Measurements from ENCODE around the gene UBD. TPM values are rescaled to one million over a fixed set of nuclear protein-coding genes. Genes with fewer than 3 reads are reported as not detected.

UBD gene
- 0.44 TPM for polyA plus RNA-seq (2013, experiment 1 of 2)
- not detected for polyA plus RNA-seq (2013, experiment 2 of 2)

- Histone ChIP-seq H3K36me3 (ENCODE audit: control insufficient read depth, insufficient read depth, low read length) (no peaks in the 10 kb centered on the region), H3K9me3 (ENCODE audit: control insufficient read depth, low read length) (no peaks in the 10 kb centered on the region), H3K4me3 (ENCODE audit: extremely low read depth, insufficient read depth, low read length, poor library complexity, severe bottlenecking) (no peak within 1 kb of the TSS), H3K4me1 (ENCODE audit: control insufficient read depth, insufficient read depth, low read length, poor library complexity, severe bottlenecking) (no peaks in the 10 kb centered on the region), H3K27ac (ENCODE audit: low read depth, low read length, severe bottlenecking) (no peak within 1 kb of the TSS)
- WGBS, 2 experiments (ENCODE audit: insufficient coverage in 2 of 2) = 81 to 92% methylated on average over 5 to 6 of the region's 6 CpGs
Measured at GRCh38 chr6:29559524-29560287, at the start of gene UBD. UBD (minus strand) TSS chr6:29559732; CDS start chr6:29559701, 31 bp downstream.

- H3K4me1 ChIP-seq (ENCODE audit: control insufficient read depth, insufficient read depth, low read length, poor library complexity, severe bottlenecking) = no peaks in the 10 kb centered on the region
- peaks cover 97% of the 10 kb centered on the region for H3K36me3 ChIP-seq (ENCODE audit: control insufficient read depth, insufficient read depth, low read length)
- no peak overlapping the region for H3K27ac ChIP-seq (ENCODE audit: low read depth, low read length, severe bottlenecking)
- no peaks in the 10 kb centered on the region for H3K9me3 ChIP-seq (ENCODE audit: control insufficient read depth, low read length)
- no peak overlapping the region for H3K4me3 ChIP-seq (ENCODE audit: extremely low read depth, insufficient read depth, low read length, poor library complexity, severe bottlenecking)
Measured at GRCh38 chr6:29608131-29608530, 48.6 kb upstream of the UBD start.

- no peak overlapping the region for H3K4me3 ChIP-seq (ENCODE audit: extremely low read depth, insufficient read depth, low read length, poor library complexity, severe bottlenecking)
- H3K4me1 ChIP-seq (ENCODE audit: control insufficient read depth, insufficient read depth, low read length, poor library complexity, severe bottlenecking) = no peaks in the 10 kb centered on the region
- H3K36me3 ChIP-seq (ENCODE audit: control insufficient read depth, insufficient read depth, low read length) = peaks cover 86% of the 10 kb centered on the region
- 86 to 94% methylated on average over 2 of the region's 2 CpGs for WGBS, 2 experiments (ENCODE audit: insufficient coverage in 2 of 2)
- no peak overlapping the region for H3K27ac ChIP-seq (ENCODE audit: low read depth, low read length, severe bottlenecking)
- H3K9me3 ChIP-seq (ENCODE audit: control insufficient read depth, low read length) = no peaks in the 10 kb centered on the region
Measured at GRCh38 chr6:29603930-29604329, 44.4 kb upstream of the UBD start.

- 92 to 93% methylated on average over 10 to 11 of the region's 11 CpGs for WGBS, 2 experiments (ENCODE audit: insufficient coverage in 2 of 2)
- H3K27ac ChIP-seq (ENCODE audit: low read depth, low read length, severe bottlenecking) = no peak overlapping the region
- peaks cover 82% of the 10 kb centered on the region for H3K36me3 ChIP-seq (ENCODE audit: control insufficient read depth, insufficient read depth, low read length)
- no peaks in the 10 kb centered on the region for H3K4me1 ChIP-seq (ENCODE audit: control insufficient read depth, insufficient read depth, low read length, poor library complexity, severe bottlenecking)
- H3K4me3 ChIP-seq (ENCODE audit: extremely low read depth, insufficient read depth, low read length, poor library complexity, severe bottlenecking) = no peak overlapping the region
- H3K9me3 ChIP-seq (ENCODE audit: control insufficient read depth, low read length) = no peaks in the 10 kb centered on the region
Measured at GRCh38 chr6:29603456-29603855, 43.9 kb upstream of the UBD start.

DNA sequence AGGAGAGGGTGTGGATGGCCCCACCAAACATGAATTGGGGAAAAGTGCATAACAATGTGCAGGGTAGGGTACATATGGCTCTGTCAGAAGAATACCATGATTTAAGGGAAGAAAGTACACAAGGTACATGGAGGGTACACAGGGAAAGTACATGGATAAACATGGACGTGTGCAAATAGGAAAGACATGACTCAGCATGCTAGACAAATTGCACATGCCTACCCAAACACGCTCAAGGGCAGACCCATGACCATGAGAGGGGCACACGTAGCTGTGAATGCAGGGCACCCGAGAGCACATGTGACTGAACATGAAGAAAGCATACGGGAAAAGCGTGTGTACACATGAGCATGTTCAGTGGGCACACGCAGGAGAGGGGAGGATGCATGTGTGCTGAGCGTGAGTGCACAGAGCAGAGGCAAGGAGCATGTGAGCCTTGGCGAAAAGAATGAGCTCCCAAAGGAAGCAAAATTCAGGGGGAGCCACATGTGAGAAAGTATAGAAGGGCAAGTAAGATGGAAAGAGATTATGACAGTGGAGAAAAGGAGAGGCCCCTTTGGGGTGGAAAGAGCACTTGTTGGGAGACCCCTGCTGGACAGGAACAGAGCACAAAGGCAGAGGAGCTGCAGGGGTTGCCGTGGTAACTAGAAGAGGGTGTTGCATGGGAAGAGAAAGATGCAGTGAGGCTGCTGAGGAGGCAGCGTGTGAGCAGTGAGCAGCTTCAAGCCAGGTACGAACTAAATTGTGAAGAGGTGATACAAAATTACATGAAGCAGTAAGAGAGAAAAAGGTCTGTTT lies 43.2 kb upstream of the UBD start:
- H3K9me3 ChIP-seq (ENCODE audit: control insufficient read depth, low read length) = no peaks in the 10 kb centered on the region
- no peak overlapping the region for H3K4me3 ChIP-seq (ENCODE audit: extremely low read depth, insufficient read depth, low read length, poor library complexity, severe bottlenecking)
- no peaks in the 10 kb centered on the region for H3K4me1 ChIP-seq (ENCODE audit: control insufficient read depth, insufficient read depth, low read length, poor library complexity, severe bottlenecking)
- 85 to 93% methylated on average over 10 to 12 of the region's 12 CpGs for WGBS, 2 experiments (ENCODE audit: insufficient coverage in 2 of 2)
- peaks cover 75% of the 10 kb centered on the region for H3K36me3 ChIP-seq (ENCODE audit: control insufficient read depth, insufficient read depth, low read length)
- no peak overlapping the region for H3K27ac ChIP-seq (ENCODE audit: low read depth, low read length, severe bottlenecking)

DNA sequence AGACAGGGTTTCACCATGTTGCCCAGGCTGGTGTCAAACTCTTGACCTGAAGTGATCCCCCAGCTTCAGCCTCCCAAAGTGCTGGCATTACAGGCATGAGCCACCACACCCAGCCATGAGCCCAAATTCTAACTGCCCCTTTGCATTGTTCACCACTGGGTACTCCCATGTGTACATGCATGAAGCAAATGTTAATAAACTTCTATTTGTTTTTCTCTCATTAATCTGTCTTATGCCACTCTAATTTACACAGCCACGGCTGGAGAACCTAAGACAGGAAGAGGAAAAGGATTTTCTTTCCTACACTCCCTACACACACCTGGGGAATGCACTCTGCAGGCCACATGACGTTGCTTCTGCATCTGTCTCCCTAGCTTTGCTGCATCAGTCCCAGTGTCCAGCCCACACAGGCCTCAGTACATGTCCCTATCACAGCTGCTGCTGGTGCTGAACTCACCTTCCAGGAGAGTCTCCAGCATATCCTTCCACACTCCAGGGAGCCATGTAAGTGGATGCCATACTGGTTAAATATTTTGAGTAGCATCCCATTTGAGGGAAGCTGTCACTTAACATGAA lies 38.7 kb upstream of the UBD start:
- Histone ChIP-seq H3K4me1 (ENCODE audit: control insufficient read depth, insufficient read depth, low read length, poor library complexity, severe bottlenecking) (no peaks in the 10 kb centered on the region), H3K27ac (ENCODE audit: low read depth, low read length, severe bottlenecking) (no peak overlapping the region), H3K36me3 (ENCODE audit: control insufficient read depth, insufficient read depth, low read length) (peaks cover 31% of the 10 kb centered on the region), H3K9me3 (ENCODE audit: control insufficient read depth, low read length) (no peaks in the 10 kb centered on the region), H3K4me3 (ENCODE audit: extremely low read depth, insufficient read depth, low read length, poor library complexity, severe bottlenecking) (no peak overlapping the region)
- WGBS, 2 experiments (ENCODE audit: insufficient coverage in 2 of 2) = 65 to 100% methylated on average over 2 of the region's 2 CpGs

DNA sequence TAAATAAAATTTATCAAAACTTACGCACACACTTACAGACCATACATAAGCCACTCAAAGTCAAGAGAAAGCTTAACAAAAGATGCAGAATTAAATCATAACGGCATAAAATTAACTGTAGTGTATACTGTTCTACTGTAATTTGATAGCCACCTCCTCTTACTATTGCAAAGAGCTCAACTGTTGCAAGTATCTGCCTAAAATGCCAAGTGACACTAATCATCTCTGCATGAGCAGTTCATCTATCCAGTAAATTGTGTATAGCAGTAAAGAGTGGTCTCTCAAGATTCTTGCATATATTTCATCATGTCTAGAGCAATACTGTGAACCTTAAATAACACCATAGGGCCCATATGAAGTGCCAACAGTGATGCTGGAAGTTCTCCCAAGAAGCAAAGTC lies 37.7 kb upstream of the UBD start:
- Histone ChIP-seq H3K36me3 (ENCODE audit: control insufficient read depth, insufficient read depth, low read length) (peaks cover 22% of the 10 kb centered on the region), H3K9me3 (ENCODE audit: control insufficient read depth, low read length) (no peaks in the 10 kb centered on the region), H3K4me3 (ENCODE audit: extremely low read depth, insufficient read depth, low read length, poor library complexity, severe bottlenecking) (no peak overlapping the region), H3K4me1 (ENCODE audit: control insufficient read depth, insufficient read depth, low read length, poor library complexity, severe bottlenecking) (no peaks in the 10 kb centered on the region), H3K27ac (ENCODE audit: low read depth, low read length, severe bottlenecking) (no peak overlapping the region)
- WGBS, 2 experiments (ENCODE audit: insufficient coverage in 2 of 2) = no CpG with 5 or more reads among the region's 2 CpGs

GRCh38 chr6:29596381-29596900 lies 36.9 kb upstream of the UBD start:
- no peak overlapping the region for H3K4me3 ChIP-seq (ENCODE audit: extremely low read depth, insufficient read depth, low read length, poor library complexity, severe bottlenecking)
- no peaks in the 10 kb centered on the region for H3K4me1 ChIP-seq (ENCODE audit: control insufficient read depth, insufficient read depth, low read length, poor library complexity, severe bottlenecking)
- H3K27ac ChIP-seq (ENCODE audit: low read depth, low read length, severe bottlenecking) = no peak overlapping the region
- H3K9me3 ChIP-seq (ENCODE audit: control insufficient read depth, low read length) = no peaks in the 10 kb centered on the region
- H3K36me3 ChIP-seq (ENCODE audit: control insufficient read depth, insufficient read depth, low read length) = peaks cover 14% of the 10 kb centered on the region
- WGBS, 2 experiments (ENCODE audit: insufficient coverage in 2 of 2) = 84 to 85% methylated on average over 3 to 4 of the region's 6 CpGs

- Histone ChIP-seq H3K4me1 (ENCODE audit: control insufficient read depth, insufficient read depth, low read length, poor library complexity, severe bottlenecking) (no peaks in the 10 kb centered on the region), H3K27ac (ENCODE audit: low read depth, low read length, severe bottlenecking) (peak overlapping the region; percentile 18), H3K36me3 (ENCODE audit: control insufficient read depth, insufficient read depth, low read length) (no peaks in the 10 kb centered on the region), H3K9me3 (ENCODE audit: control insufficient read depth, low read length) (no peaks in the 10 kb centered on the region), H3K4me3 (ENCODE audit: extremely low read depth, insufficient read depth, low read length, poor library complexity, severe bottlenecking) (no peak overlapping the region)
- WGBS, 2 experiments (ENCODE audit: insufficient coverage in 2 of 2) = 82% methylated on average over 2 to 3 of the region's 4 CpGs
Measured at GRCh38 chr6:29593199-29593855, 33.8 kb upstream of the UBD start.

GRCh38 chr6:29591677-29592076 lies 32.1 kb upstream of the UBD start:
- H3K27ac ChIP-seq (ENCODE audit: low read depth, low read length, severe bottlenecking) = no peak overlapping the region
- H3K4me3 ChIP-seq (ENCODE audit: extremely low read depth, insufficient read depth, low read length, poor library complexity, severe bottlenecking) = no peak overlapping the region
- no peaks in the 10 kb centered on the region for H3K9me3 ChIP-seq (ENCODE audit: control insufficient read depth, low read length)
- 94 to 100% methylated on average over 1 to 2 of the region's 2 CpGs for WGBS, 2 experiments (ENCODE audit: insufficient coverage in 2 of 2)
- H3K36me3 ChIP-seq (ENCODE audit: control insufficient read depth, insufficient read depth, low read length) = no peaks in the 10 kb centered on the region
- no peaks in the 10 kb centered on the region for H3K4me1 ChIP-seq (ENCODE audit: control insufficient read depth, insufficient read depth, low read length, poor library complexity, severe bottlenecking)
